Right cardiac atrium (tissue), 5 donors: Measurements from ENCODE around the gene CMIP. TPM values are rescaled to one million over a fixed set of nuclear protein-coding genes. Genes with fewer than 3 reads are reported as not detected.

Experiments used
- microRNA-seq, 2 donors: library from miRNA; unstranded; fragments of <30 nt; microRNA quantifications; one replicate each; pipeline ENCODE4 v1.2.0, GENCODE V29; 2020 to 2021
- polyA plus RNA-seq: library from polyadenylated mRNA; stranded (reverse); fragments of 200-250 nt; gene quantifications from one replicate; pipeline ENCODE4 v1.2.3, GENCODE V29; 2013
- total RNA-seq, 4 donors: library from RNA; stranded (reverse); fragmentation: NEBNext Ultra II Directional; extraction: Animal tissue kit (Norgen Biotek cat#: 25700); gene quantifications; one replicate each; pipeline ENCODE4 v1.2.1, GENCODE V29; 2021
- donor health status: healthy with polysubstance abuse.
- donor health status: DM: no; HTN: yes; CAD: no.
- donor health status: DM: no; HTN: no; CAD: no.
- donor health status: DM: no; HTN: yes; CAD: no; lungs with severe emphysema.
- donor health status: DM: yes; HTN: yes; CAD: no.

CMIP gene
- total and polyA plus RNA-seq, 5 donors, result 9.0 to 29.0 (median 19.2) TPM

Small RNA genes within 50 kb of the gene (microRNA-seq; reads per million reads assigned to microRNA genes)
- 0.42 to 2.1 reads per million in 2 donors for gene MIR6504
- gene MIR7854, result 0.54 to 0.84 reads per million in 2 donors

Other genes starting within 250 kb of the CMIP start
- gene BCO1, start 206.1 kb upstream of the CMIP start, total RNA-seq, result not detected
- not detected for gene BCO1, start 206.1 kb upstream of the CMIP start, polyA plus RNA-seq
- gene GAN, start 129.8 kb upstream of the CMIP start, total RNA-seq, result 10 to 100 TPM in 2 of 4 donors, 1 to 10 TPM in 2; 8.7 to 11.0 (median 9.7) TPM
- gene GAN, start 129.8 kb upstream of the CMIP start, polyA plus RNA-seq, result 1.2 TPM